HFF-Myc (cell line): ENCODE measurements around the gene HNRNPF.

Experiments used
- DNase-seq: peaks from one replicate; pipeline ENCODE4 v3.0.0-alpha.2; 2011; ENCODE audit warnings: low read depth; ENCODE audit errors: extremely low read depth
- H3K4me3 ChIP-seq: replicated peaks from 2 replicates; pipeline ENCODE4 v1.5.1; 2011; ENCODE audit warnings: low read depth, mild to moderate bottlenecking, control low read depth, low read length
- TF ChIP-seq, protein P1 (sequence below): IDR thresholded peaks from 2 replicates; pipeline ENCODE4 v1.5.1; 2012; ENCODE audit warnings: mild to moderate bottlenecking, low read depth, low read length, control low read depth; ENCODE audit errors: missing control alignments

HNRNPF gene

GRCh38 chr10:43389867-43390266 lies 19.1 kb downstream of the HNRNPF start:
- H3K4me3 ChIP-seq, result no peak overlapping the region
- TF ChIP-seq, protein P1, sequence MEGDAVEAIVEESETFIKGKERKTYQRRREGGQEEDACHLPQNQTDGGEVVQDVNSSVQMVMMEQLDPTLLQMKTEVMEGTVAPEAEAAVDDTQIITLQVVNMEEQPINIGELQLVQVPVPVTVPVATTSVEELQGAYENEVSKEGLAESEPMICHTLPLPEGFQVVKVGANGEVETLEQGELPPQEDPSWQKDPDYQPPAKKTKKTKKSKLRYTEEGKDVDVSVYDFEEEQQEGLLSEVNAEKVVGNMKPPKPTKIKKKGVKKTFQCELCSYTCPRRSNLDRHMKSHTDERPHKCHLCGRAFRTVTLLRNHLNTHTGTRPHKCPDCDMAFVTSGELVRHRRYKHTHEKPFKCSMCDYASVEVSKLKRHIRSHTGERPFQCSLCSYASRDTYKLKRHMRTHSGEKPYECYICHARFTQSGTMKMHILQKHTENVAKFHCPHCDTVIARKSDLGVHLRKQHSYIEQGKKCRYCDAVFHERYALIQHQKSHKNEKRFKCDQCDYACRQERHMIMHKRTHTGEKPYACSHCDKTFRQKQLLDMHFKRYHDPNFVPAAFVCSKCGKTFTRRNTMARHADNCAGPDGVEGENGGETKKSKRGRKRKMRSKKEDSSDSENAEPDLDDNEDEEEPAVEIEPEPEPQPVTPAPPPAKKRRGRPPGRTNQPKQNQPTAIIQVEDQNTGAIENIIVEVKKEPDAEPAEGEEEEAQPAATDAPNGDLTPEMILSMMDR, result no peak
- no peak for DNase-seq

DNA sequence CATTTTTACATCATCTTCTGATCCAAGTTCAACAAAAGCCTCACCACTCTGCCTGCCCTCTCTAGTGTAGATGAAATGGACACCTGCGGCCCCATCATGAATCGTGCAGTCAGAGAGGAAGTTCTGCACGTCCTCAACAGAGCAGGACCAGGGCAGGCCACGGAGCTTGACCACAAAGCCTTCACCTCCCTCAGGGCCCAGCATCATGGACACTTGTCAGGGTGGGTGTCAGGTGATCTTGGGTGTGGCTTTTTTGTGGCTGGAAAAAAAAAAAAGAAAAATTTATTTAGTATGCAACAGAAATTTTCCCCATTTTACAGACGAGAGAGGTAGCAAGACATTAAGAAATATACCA lies 21.3 kb downstream of the HNRNPF start:
- DNase-seq, result no peak
- TF ChIP-seq, protein P1, result no peak

DNA sequence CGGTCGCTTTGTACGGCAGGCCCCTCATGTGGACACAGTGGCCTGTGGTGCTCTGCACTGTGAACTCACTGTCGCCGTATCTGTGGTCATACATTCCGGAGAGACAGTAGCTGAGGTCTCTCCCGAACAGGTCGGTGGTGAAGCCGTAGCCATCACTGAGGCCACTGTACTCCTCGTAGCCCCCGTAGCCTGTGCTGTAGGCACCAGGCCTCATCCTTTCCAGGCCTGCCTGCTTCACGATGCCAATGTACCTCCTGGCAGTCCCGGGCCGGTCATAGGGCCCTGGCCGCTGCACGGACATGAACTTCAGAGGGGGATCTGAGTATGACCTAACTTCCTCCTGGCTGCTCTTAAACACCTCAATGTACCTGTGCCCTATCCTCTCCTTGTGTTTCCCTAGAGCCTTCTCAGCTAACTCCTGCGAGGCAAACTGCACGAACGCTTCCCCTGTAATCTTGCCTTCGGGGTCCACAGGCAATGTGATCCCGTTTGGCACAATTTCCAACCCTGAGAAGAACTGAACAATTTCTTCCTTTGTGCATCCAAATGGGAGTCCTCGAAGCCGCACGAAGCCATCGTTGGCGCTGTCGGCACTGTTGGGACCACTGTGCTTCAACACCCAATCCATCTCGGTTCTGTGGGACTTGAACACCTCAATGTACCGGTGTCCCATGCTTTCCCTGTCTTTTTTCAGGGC lies 21.9 kb downstream of the HNRNPF start:
- TF ChIP-seq, protein P1, result no peak
- no peak for DNase-seq
- no peak overlapping the region for H3K4me3 ChIP-seq

More for the DNA sequence above, 21.3 kb downstream of the HNRNPF start:
- no peak overlapping the region for H3K4me3 ChIP-seq

DNA sequence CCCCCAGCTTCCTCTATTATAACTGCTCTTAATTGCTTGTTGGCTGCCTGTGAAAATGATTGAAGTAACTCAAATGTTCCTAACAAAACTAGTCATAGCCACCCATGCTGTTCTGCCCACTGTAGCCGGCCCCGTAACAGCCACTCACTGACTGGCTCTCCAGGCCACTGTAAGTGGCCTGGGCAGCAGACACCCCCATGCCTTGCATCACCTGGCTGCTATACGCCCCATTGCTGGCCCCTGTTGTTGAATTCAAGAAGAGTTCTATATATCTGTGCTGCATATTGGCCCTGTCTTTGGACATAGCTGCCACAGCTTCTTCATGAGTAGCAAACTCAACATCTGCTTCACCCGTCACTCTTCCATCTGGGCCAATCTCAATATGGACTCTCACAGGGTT lies 22.4 kb downstream of the HNRNPF start:
- TF ChIP-seq, protein P1, result no peak
- no peak overlapping the region for H3K4me3 ChIP-seq
- no peak for DNase-seq

DNA sequence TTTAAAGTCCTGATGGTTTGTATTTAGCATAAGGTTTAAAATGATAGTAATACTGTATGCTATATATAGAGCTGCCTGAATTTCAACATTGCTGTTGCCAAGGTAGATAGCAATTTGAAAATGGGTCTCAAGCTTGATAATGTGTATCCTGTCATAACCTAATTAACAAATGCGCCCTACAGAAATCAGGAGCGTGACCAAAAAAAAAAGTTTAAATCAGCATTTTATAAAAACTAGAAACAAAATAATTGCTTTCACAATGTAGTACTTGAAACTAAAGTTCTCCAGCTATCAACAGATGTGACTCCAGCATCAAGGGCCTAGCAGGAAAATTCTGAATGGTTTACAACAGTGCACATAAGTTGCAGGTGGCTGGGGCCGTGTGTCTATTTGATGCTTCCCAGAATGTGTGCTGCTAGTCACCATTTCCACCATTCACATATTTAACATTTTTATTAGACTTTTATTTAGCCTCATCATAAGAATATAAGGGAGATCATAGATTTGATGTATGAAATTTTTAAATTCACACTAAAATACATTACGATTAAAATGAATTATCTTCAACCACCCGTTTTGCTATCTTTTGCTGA lies 23.5 kb downstream of the HNRNPF start:
- TF ChIP-seq, protein P1, result no peak
- no peak for DNase-seq
- no peak overlapping the region for H3K4me3 ChIP-seq

- no peak for DNase-seq
- TF ChIP-seq, protein P1, result no peak
- H3K4me3 ChIP-seq, result no peak overlapping the region
Measured at GRCh38 chr10:43384252-43385221, 24.4 kb downstream of the HNRNPF start.
